Bronchial epithelial cell (primary cell): ENCODE data around the gene URGCP. TPM values are rescaled to one million over a fixed set of nuclear protein-coding genes. Genes with fewer than 3 reads are reported as not detected.

Experiments
- DNase-seq: peaks from one replicate; pipeline ENCODE4 v3.0.0-alpha.2; 2010; ENCODE audit warnings: low read depth
- FAIRE-seq: peaks from 2 replicates; lab custom pipeline; 2011; peaks lifted over from hg19 to GRCh38; lab: Jason Lieb, UNC
- H3K27me3 ChIP-seq: 2 replicates; pipeline ENCODE4 v1.5.1; 2011; ENCODE audit warnings: low read length; ENCODE audit not compliant: control insufficient read depth, insufficient read depth
- H3K36me3 ChIP-seq: 2 replicates; pipeline ENCODE4 v1.5.1; 2011; ENCODE audit warnings: low read length; ENCODE audit not compliant: control insufficient read depth, insufficient read depth
- H3K4me3 ChIP-seq: 2 replicates; pipeline ENCODE4 v1.5.1; 2011; ENCODE audit warnings: mild to moderate bottlenecking, low read depth, low read length, control low read depth
- CTCF ChIP-seq: IDR thresholded peaks from 2 replicates; pipeline ENCODE4 v1.5.1; 2011; ENCODE audit warnings: mild to moderate bottlenecking, moderate library complexity, low read length, control low read depth, inconsistent platforms; ENCODE audit not compliant: insufficient read depth, severe bottlenecking
- total RNA-seq: library from RNA; depleted of rRNA; stranded (reverse); fragments of >200 nt; gene quantifications from 2 replicates; pipeline ENCODE4 v1.2.1, GENCODE V29; 2014

The URGCP gene
- total RNA-seq, 1 donor from 2014 or later = 31.3 TPM

GRCh38 chr7:43850348-43851116 is 55.9 kb downstream of the URGCP start:
- Histone ChIP-seq H3K36me3 (no peaks in the 10 kb centered on the region), H3K27me3 (no peaks in the 10 kb centered on the region), H3K4me3 (no peak overlapping the region)
- FAIRE-seq (no peak), DNase-seq (no peak)
- no peak for TF ChIP-seq CTCF

- Histone ChIP-seq H3K27me3 (no peaks in the 10 kb centered on the region), H3K36me3 (no peaks in the 10 kb centered on the region), H3K4me3 (no peak overlapping the region)
- DNase-seq (no peak), FAIRE-seq (no peak)
- TF ChIP-seq CTCF = no peak
These were observed 57.3 kb downstream of the URGCP start for GRCh38 chr7:43849047-43849446.

- no peaks in the 10 kb centered on the region for H3K27me3 ChIP-seq
- no peak for TF ChIP-seq CTCF
- FAIRE-seq = no peak
- no peak overlapping the region for H3K4me3 ChIP-seq
- DNase-seq = no peak
- no peaks in the 10 kb centered on the region for H3K36me3 ChIP-seq
These were observed 58.9 kb downstream of the URGCP start for GRCh38 chr7:43847496-43847895.

GRCh38 chr7:43844662-43845061 is 61.7 kb downstream of the URGCP start:
- H3K4me3 ChIP-seq = no peak overlapping the region
- DNase-seq = no peak
- no peak for TF ChIP-seq CTCF
- no peaks in the 10 kb centered on the region for H3K27me3 ChIP-seq
- FAIRE-seq = no peak
- no peaks in the 10 kb centered on the region for H3K36me3 ChIP-seq

GRCh38 chr7:43844257-43844656 is 62.1 kb downstream of the URGCP start:
- no peaks in the 10 kb centered on the region for H3K27me3 ChIP-seq
- H3K4me3 ChIP-seq = no peak overlapping the region
- no peak for DNase-seq
- no peak for TF ChIP-seq CTCF
- no peak for FAIRE-seq
- no peaks in the 10 kb centered on the region for H3K36me3 ChIP-seq

GRCh38 chr7:43843296-43843695 is 63.1 kb downstream of the URGCP start:
- Histone ChIP-seq H3K27me3 (no peaks in the 10 kb centered on the region), H3K36me3 (no peaks in the 10 kb centered on the region), H3K4me3 (no peak overlapping the region)
- TF ChIP-seq CTCF = no peak
- FAIRE-seq (no peak), DNase-seq (no peak)
